ENCODE data around the gene CDHR2.

The CDHR2 gene, protein sequence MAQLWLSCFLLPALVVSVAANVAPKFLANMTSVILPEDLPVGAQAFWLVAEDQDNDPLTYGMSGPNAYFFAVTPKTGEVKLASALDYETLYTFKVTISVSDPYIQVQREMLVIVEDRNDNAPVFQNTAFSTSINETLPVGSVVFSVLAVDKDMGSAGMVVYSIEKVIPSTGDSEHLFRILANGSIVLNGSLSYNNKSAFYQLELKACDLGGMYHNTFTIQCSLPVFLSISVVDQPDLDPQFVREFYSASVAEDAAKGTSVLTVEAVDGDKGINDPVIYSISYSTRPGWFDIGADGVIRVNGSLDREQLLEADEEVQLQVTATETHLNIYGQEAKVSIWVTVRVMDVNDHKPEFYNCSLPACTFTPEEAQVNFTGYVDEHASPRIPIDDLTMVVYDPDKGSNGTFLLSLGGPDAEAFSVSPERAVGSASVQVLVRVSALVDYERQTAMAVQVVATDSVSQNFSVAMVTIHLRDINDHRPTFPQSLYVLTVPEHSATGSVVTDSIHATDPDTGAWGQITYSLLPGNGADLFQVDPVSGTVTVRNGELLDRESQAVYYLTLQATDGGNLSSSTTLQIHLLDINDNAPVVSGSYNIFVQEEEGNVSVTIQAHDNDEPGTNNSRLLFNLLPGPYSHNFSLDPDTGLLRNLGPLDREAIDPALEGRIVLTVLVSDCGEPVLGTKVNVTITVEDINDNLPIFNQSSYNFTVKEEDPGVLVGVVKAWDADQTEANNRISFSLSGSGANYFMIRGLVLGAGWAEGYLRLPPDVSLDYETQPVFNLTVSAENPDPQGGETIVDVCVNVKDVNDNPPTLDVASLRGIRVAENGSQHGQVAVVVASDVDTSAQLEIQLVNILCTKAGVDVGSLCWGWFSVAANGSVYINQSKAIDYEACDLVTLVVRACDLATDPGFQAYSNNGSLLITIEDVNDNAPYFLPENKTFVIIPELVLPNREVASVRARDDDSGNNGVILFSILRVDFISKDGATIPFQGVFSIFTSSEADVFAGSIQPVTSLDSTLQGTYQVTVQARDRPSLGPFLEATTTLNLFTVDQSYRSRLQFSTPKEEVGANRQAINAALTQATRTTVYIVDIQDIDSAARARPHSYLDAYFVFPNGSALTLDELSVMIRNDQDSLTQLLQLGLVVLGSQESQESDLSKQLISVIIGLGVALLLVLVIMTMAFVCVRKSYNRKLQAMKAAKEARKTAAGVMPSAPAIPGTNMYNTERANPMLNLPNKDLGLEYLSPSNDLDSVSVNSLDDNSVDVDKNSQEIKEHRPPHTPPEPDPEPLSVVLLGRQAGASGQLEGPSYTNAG (N-terminal part only)

DNA sequence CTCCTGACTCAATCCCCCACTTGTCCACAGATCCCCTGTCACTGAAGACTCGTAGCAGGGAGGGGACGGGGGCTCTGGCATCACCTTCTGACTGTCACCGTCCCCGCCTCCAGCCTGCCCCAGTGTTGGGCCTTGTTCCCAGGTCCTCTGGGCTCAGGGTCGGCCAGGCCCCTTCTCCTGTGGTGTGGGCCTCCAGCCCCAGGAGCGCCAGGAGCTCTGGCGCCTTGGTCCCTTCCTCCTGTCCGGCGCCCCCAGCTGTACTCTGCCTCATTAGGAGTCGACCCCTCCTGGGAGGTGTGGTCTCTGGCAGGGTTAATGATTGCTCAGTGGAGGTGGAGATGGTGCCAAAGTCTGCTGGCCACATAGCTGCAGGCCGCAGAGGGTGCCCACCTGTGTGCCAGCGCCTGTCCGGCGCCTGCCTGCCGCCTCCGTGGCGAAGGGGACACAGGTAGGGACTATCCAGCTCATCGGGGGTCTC lies at the start of gene CDHR2:
CDHR2 (plus strand) TSS at position 376 of the 478 bp plus-strand sequence. CDS start 16,011 bp downstream, outside the sequence.
- no peak for DNase-seq (ENCODE audit: low read depth in 1 of 2, low spot score in 1 of 2)

DNA sequence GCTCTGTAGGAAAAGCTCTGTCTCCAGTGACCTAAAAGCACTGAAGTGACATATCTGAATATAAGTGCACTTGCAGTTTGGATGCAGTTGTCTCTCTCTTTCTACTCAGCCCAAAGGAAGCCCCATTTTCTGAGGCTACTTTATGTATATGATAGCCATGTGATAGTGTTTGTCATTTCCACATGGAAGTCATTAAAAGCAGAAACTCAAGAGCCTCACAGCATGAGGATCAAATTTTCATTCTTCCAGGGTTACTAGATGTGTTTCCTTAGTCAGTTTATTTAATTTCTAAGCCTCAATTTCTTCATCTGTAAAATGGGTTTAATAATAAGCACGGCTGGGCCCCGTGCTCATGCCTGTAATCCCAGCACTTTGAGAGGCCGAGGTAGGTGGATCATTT lies 48.6 kb upstream of the CDHR2 start:
- no peak for DNase-seq (ENCODE audit: low read depth in 1 of 2, low spot score in 1 of 2)

DNA sequence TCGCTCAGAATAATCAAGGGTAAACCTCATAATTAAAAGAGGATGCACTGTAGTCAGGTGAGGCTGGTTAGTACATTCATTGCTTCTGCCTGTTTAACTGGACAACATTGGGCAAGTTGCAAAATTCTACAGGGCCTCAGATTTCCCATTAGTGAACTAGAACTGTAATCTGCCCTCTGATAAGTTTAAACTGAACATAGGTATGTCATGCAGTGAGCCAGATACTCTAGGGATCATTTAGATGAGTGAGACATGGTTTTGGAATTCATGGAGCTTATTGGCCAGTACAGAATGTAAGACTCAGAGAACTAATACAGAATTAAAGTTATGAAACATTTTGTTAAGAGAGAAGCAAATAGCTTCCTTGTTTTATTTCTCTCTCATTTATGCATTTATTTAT lies 47.8 kb upstream of the CDHR2 start:
- DNase-seq (ENCODE audit: low read depth in 1 of 2, low spot score in 1 of 2): no peak

DNA sequence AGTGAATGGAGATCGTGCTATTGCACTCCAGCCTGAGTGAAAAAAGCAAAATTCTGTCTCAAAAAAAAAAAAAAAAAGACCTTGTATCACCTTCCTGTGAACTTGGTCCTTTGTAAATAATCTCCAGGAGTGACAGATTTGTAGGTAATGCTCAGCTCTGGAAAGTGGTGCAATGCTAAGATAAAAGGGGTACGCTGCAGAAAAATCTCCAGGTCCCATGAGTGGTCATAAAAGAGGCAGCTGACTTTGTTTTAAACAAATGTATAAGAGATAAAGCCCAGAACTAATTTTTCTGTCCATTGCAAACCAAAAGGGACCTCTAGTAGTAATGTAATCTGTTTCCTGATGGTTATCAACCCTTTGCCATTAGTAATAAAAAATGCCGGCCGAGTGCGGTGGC lies 45.6 kb upstream of the CDHR2 start:
- no peak for DNase-seq (ENCODE audit: low read depth in 1 of 2, low spot score in 1 of 2)

DNA sequence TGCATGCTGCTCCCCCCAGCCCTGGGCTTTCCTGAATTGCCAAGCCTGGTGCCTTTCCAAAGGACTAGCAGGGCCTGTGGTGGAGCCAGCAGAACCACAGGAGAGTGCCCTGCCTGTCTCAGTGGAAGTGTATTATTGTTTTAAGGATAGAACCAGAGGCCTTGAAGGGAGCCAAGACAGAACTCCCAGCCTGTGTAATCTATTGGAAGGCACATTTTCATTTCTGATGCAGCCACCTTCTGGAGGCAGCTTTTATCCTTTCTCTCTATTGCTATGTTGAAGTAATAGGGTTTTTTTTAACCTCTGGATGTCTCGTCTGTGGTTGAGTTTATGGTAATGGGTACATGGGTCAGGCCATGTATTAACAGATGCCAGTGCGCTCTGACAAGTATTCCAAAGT lies 41.2 kb upstream of the CDHR2 start:
- no peak for DNase-seq (ENCODE audit: low read depth in 1 of 2, low spot score in 1 of 2)

DNA sequence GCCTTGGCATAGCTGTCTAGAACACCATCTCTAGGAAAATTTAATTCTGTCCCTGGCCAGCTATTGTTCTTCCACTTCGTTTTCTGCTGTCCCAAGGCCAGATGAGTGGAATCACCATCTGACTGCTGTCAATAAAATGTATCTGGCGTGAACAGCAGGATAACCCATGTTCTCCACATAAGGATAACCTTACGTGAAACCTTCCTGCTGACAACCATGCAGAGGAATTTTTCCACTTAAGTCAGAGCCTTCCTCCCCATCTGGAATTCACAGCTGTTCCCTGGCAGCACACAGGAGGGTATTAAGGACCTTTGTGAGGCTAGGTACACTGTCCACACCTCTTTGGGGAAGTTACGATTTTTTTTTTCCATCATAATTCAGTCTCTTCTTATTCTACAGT lies 40.5 kb upstream of the CDHR2 start:
- DNase-seq (ENCODE audit: low read depth in 1 of 2, low spot score in 1 of 2): no peak

DNA sequence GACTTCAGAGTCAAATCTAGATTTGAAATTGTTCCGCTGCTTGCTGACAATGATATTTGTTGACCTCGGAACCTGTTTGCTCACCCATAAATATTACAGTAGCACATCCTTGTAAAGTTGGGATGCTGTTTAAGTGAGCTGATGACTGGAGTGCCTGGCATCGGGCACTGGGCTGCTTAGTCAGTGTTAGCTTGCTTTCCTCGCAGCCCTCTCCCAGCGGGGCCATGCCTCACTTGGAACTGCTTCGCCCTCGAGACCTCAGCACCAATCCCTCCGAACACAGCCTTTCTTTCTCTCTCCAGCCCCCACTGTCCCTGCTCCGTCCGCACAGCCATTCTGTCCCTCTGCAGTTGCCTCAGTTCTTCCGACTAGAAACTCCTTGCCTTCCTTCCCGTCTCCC lies 35.4 kb upstream of the CDHR2 start:
- DNase-seq (ENCODE audit: low read depth in 1 of 2, low spot score in 1 of 2): no peak

DNA sequence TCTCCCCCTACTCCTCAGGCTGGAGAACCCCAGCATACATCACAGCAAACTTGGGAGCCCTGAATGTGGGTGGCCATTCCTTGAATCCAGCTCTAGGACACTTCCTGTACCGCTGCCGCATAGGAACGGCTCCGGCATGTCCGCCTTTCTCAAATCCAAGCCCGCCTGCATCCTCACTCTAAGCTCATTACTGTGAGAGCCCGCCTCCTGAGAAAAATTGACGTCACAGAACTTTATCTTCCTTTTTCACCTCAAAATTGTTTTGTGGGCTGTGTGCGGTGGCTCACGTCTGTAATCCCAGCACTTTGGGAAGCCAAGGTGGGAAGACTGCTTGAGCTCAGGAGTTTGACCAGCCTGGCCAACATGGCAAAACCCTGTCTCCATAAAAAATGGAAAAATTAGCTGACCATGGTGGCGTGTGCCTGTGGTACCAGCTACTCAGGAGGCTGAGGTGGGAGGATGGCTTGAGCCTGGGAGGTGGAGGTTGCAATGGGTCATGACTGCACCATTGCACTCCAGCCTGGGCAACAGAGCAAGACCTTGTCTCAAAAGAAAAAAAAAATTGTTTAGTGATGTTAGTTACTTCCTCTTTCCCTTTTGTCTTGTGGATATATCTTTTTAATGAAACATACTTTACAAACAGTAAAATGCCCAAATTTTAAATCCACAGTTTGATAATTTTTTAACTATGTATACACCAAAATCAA lies 34.7 kb upstream of the CDHR2 start:
- DNase-seq (ENCODE audit: low read depth in 1 of 2, low spot score in 1 of 2): no peak

DNA sequence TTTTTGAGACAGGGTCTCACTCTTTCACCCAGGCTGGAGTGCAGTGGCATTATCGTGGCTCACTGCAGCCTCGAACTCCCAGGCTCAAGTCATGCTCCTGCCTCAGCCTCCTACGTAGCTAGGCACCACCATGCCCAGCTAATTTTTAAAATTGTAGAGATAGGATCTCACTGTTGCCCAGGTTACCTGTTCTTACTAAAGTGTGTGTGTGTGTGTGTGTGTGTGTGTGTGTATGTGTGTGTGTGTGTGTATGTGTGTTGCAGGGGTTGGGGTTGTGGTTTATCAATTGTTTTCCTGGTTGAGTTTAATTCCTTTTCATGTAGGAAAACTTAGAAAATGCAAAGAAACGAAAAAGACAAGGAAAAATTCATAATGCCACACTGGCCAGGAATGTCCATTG lies 33.7 kb upstream of the CDHR2 start:
- DNase-seq (ENCODE audit: low read depth in 1 of 2, low spot score in 1 of 2): no peak

DNA sequence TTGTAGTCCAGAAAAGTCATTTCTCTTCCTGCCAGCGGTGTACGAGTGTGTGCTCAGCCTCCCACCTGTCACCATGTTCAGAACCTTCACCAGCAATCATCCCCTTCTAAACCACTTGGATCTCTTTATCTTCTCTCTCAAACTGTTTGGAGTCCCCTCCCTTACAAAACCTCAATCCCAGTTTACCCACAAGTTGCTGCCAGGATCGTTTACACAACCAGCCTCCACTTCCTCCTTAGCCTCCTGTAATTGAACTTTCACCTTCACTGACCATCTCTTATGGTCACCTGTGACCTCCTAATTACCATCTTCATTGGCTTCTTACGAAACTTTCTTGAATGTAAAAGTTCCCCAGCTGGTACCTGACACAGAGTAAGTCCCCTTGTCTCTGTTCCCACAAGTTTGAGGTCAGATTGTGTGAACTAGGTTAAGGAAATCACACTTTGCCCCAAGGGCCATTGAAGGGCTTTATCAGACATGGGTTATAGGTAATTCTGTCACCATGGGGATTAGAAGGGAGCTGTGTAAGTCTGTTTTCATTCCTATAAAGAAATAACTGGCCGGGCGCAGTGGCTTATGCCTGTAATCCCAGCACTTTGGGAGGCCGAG lies 32.0 kb upstream of the CDHR2 start:
- DNase-seq (ENCODE audit: low read depth in 1 of 2, low spot score in 1 of 2): no peak

DNA sequence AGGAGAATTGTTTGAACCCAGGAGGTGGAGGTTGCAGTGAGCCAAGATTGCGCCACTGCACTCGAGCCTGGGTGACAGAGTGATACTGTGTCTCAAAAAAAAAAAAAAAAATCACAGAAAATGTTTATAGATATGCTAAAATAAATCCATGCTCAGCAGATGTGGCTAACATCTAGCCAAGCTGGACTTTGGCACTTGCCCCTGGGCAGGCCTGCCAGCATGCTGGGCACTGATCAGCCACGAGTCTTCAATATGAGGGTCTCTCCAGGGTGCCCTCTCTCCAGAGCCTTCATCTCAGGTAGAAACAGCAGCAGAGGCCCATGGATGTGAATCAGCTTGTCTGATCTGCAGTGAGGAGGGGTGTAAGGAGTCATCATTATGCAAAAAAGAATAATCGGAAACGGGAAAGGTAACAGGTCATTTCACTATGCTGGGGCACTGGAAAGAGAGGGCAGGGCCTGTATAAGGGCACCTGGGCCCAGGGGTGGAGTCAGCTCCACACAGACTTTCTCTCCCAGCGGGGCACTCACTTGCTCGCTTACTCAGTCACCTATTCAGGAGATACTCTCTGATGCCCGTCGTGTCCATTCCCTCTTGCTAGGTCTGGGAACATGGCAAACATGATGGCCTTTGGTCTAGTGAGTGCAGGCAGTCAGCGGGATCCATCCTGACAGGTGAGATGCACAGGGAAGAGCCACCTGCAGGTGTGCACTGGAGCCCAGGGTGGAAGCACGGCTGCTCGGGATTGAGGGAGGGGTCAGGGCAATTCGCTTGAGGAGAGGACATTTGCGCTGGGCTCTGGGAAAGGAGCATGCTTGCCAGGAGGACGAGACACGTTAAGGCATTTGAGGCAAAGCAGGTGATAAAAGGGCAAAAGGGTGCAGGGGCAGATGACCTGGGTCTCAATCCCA lies 29.1 kb upstream of the CDHR2 start:
- DNase-seq (ENCODE audit: low read depth in 1 of 2, low spot score in 1 of 2): no peak

DNA sequence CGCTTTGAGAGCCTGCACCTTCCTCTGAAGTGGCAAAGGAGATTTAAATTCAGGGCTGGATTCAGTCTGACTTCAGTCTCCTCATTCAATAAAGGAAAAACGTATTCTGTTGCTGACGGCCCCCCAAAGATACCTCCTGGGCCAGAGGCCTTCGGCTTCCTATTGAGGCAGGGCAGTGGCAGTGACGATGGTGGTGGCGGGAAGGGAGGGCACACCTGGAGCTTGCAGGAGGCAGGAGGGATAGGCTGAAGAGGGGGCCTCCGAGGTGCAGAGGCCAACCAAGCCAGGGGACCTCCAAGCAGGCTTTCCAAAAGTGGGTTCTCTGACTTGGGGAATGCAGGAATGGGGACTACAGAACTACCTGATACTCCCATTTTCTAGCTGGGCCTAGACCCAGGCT lies 27.9 kb upstream of the CDHR2 start:
- DNase-seq (ENCODE audit: low read depth in 1 of 2, low spot score in 1 of 2): no peak

DNA sequence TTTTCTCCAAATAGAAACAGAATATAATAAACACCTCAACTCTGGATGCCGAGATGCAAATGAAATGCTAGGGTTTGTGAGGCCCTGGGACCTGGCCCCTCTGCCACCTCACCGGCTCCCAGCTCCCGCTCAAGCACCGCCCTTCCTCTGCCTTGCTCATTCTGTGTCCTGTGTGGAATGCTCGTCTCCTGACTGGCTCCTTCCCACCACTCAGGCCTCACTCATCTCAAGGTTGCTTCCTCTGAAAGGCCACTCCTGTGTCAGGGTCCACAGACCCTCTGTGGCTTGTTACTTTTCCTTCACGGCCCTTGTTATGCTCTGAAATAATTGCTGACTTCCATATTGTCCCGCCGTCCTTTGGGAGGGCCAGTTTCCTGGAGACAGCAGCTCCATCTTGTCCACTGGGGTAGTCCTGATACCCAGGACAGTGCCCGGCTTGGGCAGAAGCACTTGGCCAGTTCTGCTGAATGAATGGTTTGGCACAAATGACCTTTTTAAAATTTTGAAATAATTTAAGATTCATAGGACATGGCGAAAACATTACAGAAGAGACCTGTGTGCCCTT lies 27.4 kb upstream of the CDHR2 start:
- DNase-seq (ENCODE audit: low read depth in 1 of 2, low spot score in 1 of 2): no peak

DNA sequence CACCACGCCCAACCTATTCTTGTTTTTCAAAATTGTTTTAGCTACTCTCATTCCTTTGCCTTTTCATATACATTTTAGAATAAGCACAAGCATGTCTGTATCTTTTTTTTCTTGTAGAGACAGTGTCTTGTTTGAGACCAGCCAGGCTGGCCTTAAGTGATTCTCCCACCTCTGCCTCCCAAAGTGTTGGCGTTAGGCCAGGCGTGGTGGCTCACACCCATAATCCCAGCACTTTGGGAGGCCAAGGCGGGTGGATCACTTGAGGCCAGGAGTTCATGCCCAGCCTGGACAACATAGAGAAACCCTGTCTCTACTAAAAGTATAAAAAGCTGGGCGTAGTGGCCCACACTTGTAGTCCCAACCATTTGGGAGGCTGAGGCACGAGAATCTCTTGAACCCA lies 25.0 kb upstream of the CDHR2 start:
- DNase-seq (ENCODE audit: low read depth in 1 of 2, low spot score in 1 of 2): no peak

DNA sequence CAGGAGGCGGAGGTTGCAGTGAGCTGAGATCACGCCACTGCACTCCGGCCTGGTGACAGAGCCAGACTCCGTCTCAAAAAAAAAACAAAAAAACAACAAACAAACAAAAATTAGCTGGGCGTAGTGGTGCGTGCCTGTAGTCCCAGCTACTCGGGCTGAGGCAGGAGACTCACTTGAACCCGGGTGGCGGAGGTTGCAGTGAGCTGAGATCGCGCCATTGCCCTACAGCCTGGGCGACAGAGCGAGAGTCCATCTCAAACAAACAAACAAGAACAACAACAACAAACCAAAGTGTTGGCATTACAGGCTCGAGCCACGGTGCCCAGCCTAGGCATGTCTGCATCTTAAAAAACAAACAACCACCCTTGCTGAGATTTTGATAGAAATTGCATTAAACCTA lies 24.2 kb upstream of the CDHR2 start:
- DNase-seq (ENCODE audit: low read depth in 1 of 2, low spot score in 1 of 2): no peak

DNA sequence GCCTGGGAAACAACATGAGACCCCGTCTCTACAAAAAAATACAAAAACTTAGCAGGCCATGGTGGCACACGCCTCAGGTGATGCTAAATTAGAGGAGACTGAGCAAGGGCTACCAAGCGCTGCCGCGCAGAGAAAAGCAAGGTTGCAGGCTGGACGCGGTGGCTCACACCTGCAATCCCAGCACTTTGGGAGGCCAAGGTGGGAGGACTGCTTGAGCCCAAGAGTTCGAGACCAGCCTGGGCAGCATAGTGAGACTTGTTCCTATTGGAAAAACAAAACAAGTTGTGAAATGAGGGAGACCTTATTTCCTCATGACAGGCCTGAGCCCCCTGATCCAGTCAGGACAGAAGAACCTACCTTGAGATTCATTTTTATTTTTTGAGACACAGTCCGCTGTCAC lies 23.5 kb upstream of the CDHR2 start:
- DNase-seq (ENCODE audit: low read depth in 1 of 2, low spot score in 1 of 2): no peak

DNA sequence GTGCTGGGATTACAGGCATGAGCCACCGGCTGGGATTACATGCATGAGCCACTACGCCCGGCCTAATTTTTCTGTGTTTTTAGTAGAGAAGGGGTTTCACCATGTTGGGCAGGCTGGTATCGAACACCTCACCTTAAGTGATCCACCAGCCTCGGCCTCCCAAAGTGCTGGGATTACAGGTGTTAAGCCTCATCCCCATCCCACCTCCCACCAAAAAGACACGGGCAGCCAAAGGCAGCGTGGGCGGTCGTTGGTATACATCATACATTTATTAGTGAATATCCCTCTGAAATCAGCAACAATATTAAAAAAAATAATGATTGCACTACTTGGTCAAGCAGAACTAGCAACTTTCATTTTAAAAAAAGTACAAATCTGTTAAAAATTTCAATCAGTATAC lies 22.7 kb upstream of the CDHR2 start:
- no peak for DNase-seq (ENCODE audit: low read depth in 1 of 2, low spot score in 1 of 2)

DNA sequence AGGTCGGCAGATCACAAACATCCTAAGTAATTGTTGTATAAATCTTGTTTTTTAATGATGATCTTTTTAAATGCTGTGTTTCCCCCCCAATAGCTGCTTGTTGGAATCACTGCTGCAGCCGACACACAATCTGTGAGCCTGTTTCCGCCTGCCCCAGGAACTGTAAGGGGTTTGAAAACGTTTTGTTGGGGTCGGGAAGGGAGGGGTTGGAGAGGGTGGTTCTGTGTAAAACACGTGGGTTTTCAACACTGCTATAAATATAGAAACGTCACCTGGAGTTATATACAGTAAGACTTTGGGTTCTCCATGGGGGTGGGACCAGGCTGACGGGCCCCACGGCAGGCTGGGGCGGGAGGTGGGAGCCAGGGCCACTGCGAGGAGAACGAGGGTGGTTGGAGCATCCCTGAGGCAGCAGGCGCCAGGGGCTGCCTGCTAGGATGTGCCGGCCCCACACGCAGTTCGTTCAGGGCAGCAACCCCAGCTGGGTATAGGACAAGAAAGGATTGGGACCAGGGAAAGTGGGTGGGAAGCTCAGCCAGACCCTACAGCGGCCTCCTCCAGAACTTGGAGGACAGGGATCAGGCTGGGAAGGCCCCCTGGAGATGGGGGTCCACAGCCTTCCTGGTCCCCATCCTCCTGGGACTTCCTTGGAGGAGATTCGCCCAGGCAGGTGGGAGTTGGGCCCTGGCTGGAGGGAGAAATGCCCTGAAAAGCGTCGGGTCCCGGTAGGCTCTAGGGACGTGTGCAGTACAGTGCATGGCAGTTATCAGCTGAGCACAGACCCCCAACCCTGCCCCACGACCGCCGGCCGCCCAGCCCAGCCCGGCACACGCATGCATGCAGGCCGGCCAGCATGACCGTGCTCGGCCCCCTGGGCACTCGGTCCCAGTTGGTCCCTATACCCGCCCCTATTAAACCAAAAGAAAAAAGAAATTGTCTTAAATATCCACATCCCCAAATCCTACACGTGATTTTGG lies 21.6 kb upstream of the CDHR2 start:
- no peak for DNase-seq (ENCODE audit: low read depth in 1 of 2, low spot score in 1 of 2)

All from activated T-helper 1 cell treated with anti-CD3 and anti-CD28 coated beads, Interleukin-2, amount 50 U/mL, for 16 hours (primary cell).